Fibroblast of the conjunctiva (primary cell): ENCODE data around the gene GPSM1.
"Not testable (repeated sequence)": the region's sequence is repeated elsewhere in the genome, so short reads cannot be mapped to it uniquely, and the experiment has no call there.

Experiments
- DNase-seq: peaks from one replicate; pipeline ENCODE4 v3.0.0-alpha.2; 2010; ENCODE audit warnings: low read depth

GPSM1 gene

DNA sequence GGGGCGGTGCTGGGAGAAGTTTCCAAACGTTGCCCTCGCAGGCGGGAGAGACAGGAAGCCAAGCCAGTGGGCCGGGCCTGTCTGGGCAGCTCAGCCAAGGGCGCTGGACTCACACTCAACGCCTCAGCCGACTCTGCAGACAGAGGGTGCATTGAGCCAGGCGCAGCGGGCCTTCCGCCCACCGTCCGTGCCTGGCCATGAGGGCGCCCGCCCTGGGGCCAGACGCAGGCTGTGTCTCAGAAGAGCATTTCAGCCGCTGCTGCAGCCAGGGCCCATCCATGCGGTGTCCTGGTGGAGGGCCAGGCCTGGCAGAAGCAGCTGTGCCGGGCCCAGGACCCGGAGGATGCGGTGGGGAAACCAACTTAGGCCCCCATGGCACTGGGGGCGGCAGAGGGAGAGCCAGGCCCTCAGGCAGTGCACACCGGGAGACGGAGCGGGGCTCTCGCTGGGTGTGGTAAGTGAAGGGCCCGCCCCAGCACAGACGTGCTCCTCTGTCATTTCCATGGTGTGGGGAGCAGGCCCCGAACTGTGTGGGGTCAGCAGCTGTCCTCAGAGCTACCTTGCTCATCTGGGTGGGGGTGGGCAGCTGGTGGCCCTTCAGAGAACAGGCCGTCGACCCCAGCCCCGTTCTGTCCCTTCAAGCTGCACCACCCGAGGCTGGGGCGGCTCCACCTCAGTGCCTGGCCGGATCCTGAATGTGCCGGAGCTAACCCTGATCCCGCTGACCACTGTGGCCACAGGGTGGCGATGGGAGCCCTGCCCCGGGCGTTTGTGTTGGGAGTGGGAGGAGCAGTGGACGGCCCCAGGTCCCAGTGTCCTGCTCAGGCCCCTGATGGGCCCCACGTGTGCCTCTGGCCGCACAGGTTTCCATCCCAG, 18.2 kb downstream of the GPSM1 start:
- no peak for DNase-seq

- no peak for DNase-seq
These were observed 18.8 kb downstream of the GPSM1 start for GRCh38 chr9:136346157-136346481.

- no peak for DNase-seq
These were observed 19.7 kb downstream of the GPSM1 start for GRCh38 chr9:136346927-136347465.

DNA sequence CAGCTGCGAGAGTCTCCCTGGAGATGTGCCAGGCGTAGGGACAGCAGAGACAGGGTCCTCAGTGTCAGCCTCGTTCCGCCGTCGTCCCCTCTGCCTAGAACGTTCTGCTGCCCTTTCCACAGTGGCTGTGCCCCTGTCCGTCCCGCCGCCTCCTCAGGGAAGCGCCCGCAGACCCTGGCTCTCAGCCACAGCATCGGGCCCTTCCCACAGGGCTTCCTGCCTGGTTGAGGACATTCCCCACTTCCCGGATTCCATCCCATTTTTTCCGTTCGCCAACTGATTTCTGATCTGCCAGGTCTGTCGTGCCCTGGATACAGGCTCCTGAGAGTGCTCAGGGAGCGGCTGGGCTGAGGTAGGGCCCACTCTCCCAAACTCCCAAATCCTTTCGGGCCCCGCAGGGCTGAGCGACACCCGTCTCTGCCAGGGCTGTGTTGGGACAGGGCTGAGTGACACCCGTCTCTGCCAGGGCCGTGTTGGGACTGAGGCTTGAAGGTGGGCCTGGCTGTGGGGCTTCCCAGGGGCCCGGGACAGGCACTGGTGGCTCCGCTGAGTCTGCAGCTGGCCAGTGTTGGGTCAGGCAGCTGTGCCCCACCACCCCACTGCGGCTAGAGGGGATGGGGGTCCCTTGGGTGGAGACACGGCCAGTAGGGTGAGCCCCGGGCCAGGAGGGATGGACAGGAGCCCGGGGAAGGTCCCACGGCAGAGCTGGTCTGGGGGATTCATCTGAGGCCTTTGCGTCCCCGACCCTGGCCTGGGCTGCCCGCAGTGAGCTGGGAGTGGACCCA, 20.3 kb downstream of the GPSM1 start:
- DNase-seq: no peak

GRCh38 chr9:136348691-136349090, 21.4 kb downstream of the GPSM1 start:
- DNase-seq: no peak

DNA sequence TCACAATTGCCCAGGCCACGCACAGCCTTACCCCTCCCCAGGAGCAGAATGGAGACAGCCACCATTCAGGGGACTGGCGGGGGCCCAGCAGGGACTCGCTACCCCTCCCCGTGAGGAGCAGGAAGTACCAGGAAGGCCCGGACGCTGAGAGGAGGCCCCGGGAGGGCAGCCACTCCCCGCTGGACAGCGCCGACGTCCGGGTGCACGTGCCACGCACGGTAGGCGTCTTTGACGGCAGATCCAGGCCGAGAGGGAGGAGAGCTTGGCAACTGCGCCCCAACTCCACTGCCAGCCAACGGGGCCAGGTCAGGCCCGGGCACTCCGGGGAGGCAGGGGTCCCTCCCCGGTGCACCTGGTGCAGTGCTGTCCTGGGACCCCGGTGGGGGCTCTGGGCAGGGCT, 22.2 kb downstream of the GPSM1 start:
- no peak for DNase-seq

DNA sequence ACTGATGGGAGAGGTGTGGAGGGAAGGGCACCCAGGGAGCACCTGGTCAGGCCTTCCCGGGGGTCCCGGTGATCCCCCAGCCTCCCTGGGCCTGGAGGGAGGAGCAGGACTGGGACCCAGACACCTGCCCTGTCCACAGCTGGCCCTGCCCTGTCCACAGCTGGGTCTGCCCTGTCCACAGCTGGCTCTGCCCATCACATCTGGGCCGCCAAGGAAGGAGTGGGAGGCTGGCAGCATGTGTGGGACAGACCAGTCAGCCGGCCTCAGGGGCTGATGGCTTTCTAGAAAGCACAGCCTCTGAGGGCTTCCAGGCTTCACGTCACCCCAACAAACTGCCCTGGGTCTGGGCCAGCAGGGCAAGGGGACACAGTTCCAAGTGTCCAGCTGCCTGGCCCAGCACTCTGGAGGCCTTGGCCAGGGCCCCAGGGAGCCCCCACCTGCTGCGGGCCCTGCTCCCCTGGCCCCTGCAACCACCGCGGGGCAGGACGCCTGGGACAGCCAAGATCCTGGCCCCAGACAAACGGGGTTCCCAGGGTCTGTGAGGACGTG, 24.0 kb downstream of the GPSM1 start:
- no peak for DNase-seq

- not testable (repeated sequence) for DNase-seq
These were observed 24.5 kb downstream of the GPSM1 start for GRCh38 chr9:136351868-136352267.

- DNase-seq: no peak
These were observed 25.3 kb downstream of the GPSM1 start for GRCh38 chr9:136352682-136353081.

DNA sequence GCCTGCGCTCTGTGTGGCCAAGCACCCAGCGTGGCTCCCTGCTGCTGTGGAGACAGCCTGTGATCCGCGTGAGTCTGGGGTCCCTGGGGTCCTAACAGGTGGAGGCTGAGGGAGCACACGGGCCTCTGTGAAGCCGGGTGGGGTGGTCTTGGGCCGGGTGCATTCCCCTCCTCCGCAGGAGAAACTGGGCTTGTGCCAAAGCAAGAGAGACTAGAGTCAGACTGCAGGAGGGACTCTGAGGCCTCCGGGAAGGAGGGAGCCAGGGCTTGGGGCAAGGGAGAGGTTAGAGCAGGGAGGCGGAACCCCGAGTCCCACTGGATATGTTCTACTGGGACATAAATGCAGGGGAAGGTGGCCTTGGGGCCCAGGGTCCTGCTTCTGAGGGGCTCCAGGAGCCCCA, 25.7 kb downstream of the GPSM1 start:
- no peak for DNase-seq

GRCh38 chr9:136353757-136354488, 26.6 kb downstream of the GPSM1 start:
- no peak for DNase-seq

- DNase-seq: no peak
These were observed 27.3 kb downstream of the GPSM1 start for GRCh38 chr9:136354592-136355085.

GRCh38 chr9:136355616-136356557, 28.5 kb downstream of the GPSM1 start:
- DNase-seq: no peak

GRCh38 chr9:136357202-136357725, 29.9 kb downstream of the GPSM1 start:
- DNase-seq: no peak

DNA sequence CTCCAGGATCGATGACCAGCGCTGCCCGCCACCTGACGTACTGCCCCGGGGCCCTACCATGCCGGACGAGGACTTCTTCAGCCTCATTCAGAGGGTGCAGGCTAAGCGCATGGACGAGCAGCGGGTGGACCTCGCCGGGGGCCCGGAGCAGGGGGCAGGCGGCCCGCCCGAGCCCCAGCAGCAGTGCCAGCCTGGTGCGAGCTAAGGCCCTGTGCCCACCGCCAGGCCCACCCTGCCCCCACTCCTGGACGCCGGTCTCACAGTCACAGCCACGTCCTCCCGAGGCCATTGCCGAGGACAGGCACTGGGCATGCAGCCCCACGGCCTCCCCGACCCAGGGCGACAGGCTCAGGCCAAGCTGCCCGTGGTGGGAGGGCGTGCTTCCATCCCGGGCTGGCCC, 30.7 kb downstream of the GPSM1 start:
- DNase-seq: no peak

GRCh38 chr9:136358888-136359287, 31.5 kb downstream of the GPSM1 start:
- DNase-seq: no peak

- no peak for DNase-seq
These were observed 32.7 kb downstream of the GPSM1 start for GRCh38 chr9:136359774-136360718.

GRCh38 chr9:136361047-136361753, 33.9 kb downstream of the GPSM1 start:
- no peak for DNase-seq
